HepG2 (cell line): Measurements from ENCODE around the gene CBLN3. TPM values are rescaled to one million over a fixed set of nuclear protein-coding genes. Genes with fewer than 3 reads are reported as not detected.
A peak's percentile ranks its signal among the peaks of the same experiment; 100 is the strongest.

Experiments
- ATAC-seq: fragments of 200-7000 bp; cut with Tn5 transposase; 3 replicates; pipeline ENCODE4 v1.9.1; 2020; ENCODE audit warnings: mild to moderate bottlenecking, moderate library complexity
- BruUV-seq: library from RNA; stranded (reverse); fragments of 400-500 nt; replicated peaks from 2 replicates; lab custom pipeline; 2021; lab: Mats Ljungman, UMichigan
- CTCF ChIA-PET: fragments of 300-600 bp; formaldehyde crosslinking; extraction: SDS; loops from one replicate; lab custom pipeline; 2021; ENCODE audit warnings: low total read pairs, inconsistent platforms, low intra/inter-chr PET ratio; lab: Yijun Ruan, JAX
- POLR2A ChIA-PET: fragments of 350-600 bp; sonication (Branson Sonifier 250); formaldehyde crosslinking; loops from one replicate; lab custom pipeline; 2020; ENCODE audit warnings: antibody characterized with exemption, inconsistent platforms; lab: Yijun Ruan, JAX
- DNase-seq: peaks from one replicate; pipeline ENCODE4 v3.0.0-alpha.2; 2015; ENCODE audit warnings: low spot score
- FAIRE-seq: peaks from 3 replicates; lab custom pipeline; 2011; peaks lifted over from hg19 to GRCh38; lab: Jason Lieb, UNC
- H2AFZ ChIP-seq: one replicate; pipeline ENCODE4 v1.6.1; 2011; ENCODE audit warnings: low read length, inconsistent platforms
- H3K27ac ChIP-seq: fragments of 300-600 bp; 3 replicates; pipeline ENCODE4 v1.8.0; 2011; ENCODE audit warnings: mixed run types, mild to moderate bottlenecking, mixed read lengths, low read length, inconsistent platforms; ENCODE audit not compliant: insufficient read depth; ENCODE audit errors: extremely low read length
- H3K27me3 ChIP-seq, 2 experiments: fragments of 200-600 bp in 1 of 2; 2 replicates in 1 of 2; 3 replicates in 1 of 2; pipeline versions ENCODE4 v1.6.0 to v1.8.0; 2011; ENCODE audit warnings: low read length in 2 of 2, mild to moderate bottlenecking in 2 of 2, moderate library complexity in 2 of 2, inconsistent platforms in 1 of 2; ENCODE audit not compliant: insufficient read depth in 2 of 2, control insufficient read depth in 1 of 2
- H3K36me3 ChIP-seq, 2 experiments: fragments of 200-600 bp in 1 of 2; replicated peaks in 1 of 2; 2 replicates in 1 of 2; 3 replicates in 1 of 2; pipeline versions ENCODE4 v1.5.1 to v1.8.0; 2011; ENCODE audit warnings: low read length in 2 of 2, inconsistent platforms in 1 of 2; ENCODE audit not compliant: insufficient read depth in 2 of 2, control insufficient read depth in 1 of 2
- H3K4me1 ChIP-seq: 2 replicates; pipeline ENCODE4 v1.5.1; 2012; ENCODE audit warnings: low read length, inconsistent platforms; ENCODE audit not compliant: insufficient read depth
- H3K4me2 ChIP-seq: 2 replicates; pipeline ENCODE4 v1.6.0; 2011; ENCODE audit warnings: low read depth, low read length, inconsistent platforms
- H3K4me3 ChIP-seq, 3 experiments: fragments of 200-600 bp in 1 of 3; sonication (generic), shearing (Covaris generic) in 1 of 3; replicated peaks in 1 of 3; 2 replicates each; pipeline ENCODE4 v1.5.1; 2011 to 2016; ENCODE audit warnings: low read length in 3 of 3, inconsistent platforms in 2 of 3, low read depth in 2 of 3, mild to moderate bottlenecking in 2 of 3, control low read depth in 1 of 3, mixed read lengths in 1 of 3; ENCODE audit not compliant: insufficient read depth in 1 of 3
- H3K79me2 ChIP-seq: one replicate; pipeline ENCODE4 v1.6.1; 2011; ENCODE audit warnings: low read length, inconsistent platforms; ENCODE audit not compliant: insufficient read depth
- H3K9ac ChIP-seq: 2 replicates; pipeline ENCODE4 v1.6.0; 2011; ENCODE audit warnings: mild to moderate bottlenecking, low read depth, low read length, inconsistent platforms; ENCODE audit not compliant: insufficient read depth
- H3K9me3 ChIP-seq: 2 replicates; pipeline ENCODE4 v1.5.1; 2012; ENCODE audit warnings: mild to moderate bottlenecking, low read length
- H4K20me1 ChIP-seq: 2 replicates; pipeline ENCODE4 v1.6.0; 2011; ENCODE audit warnings: inconsistent platforms, mild to moderate bottlenecking, low read length, moderate library complexity; ENCODE audit not compliant: insufficient read depth
- GRHL1 ChIP-seq: sonication (generic); formaldehyde crosslinking; conservative IDR thresholded peaks from 2 replicates; pipeline ENCODE4 v1.8.0; 2022; ENCODE audit warnings: missing genetic modification reagents
- IRX3 ChIP-seq: sonication (generic); formaldehyde crosslinking; IDR thresholded peaks from 2 replicates; pipeline ENCODE4 v1.8.1; 2023; ENCODE audit warnings: mild to moderate bottlenecking, low read depth, missing genetic modification reagents, borderline replicate concordance
- MXD3 ChIP-seq: IDR thresholded peaks from 2 replicates; pipeline ENCODE4 v1.6.1; 2016; ENCODE audit warnings: mild to moderate bottlenecking, missing biosample characterization, missing genetic modification reagents
- ZNF335 ChIP-seq: sonication (generic); formaldehyde crosslinking; IDR thresholded peaks from 2 replicates; pipeline ENCODE4 v1.4.0; 2020; ENCODE audit warnings: missing genetic modification reagents
- WGBS: methylation state at CpG from one replicate; pipeline ENCODE4 v1.1.6; 2017; ENCODE audit warnings: low lambda C conversion rate; 5-methylcytosine and 5-hydroxymethylcytosine counted together
- in situ Hi-C: cut with HindIII; loops from 2 replicates; pipeline ENCODE4 v1.10.0; 2017; ENCODE audit warnings: low pct_unique_long_range_greater_than_20kb; ENCODE audit not compliant: extremely low pct_ligation_motif_present
- intact Hi-C: fragments of 100-400 bp; cut with micrococcal nuclease; formaldehyde crosslinking; loops from one replicate; pipeline ENCODE4 v1.10.0; 2022; ENCODE audit not compliant: unreplicated experiment
- polyA plus RNA-seq, 8 experiments: library from polyadenylated mRNA; depleted of rRNA in 3 of 8; stranded (reverse) in 7 of 8; unstranded in 1 of 8; fragments of >200 nt; fragmentation: Illumina TruSeq in 4 of 8; extraction: Trizol in 4 of 8; gene quantifications; 2 replicates each; pipeline versions ENCODE4 v1.2.1 to v1.2.3, GENCODE V29; 2011 to 2016; ENCODE audit warnings: low read depth in 4 of 8, missing spikeins in 1 of 8, mixed read lengths in 1 of 8; ENCODE audit not compliant: insufficient read depth in 1 of 8
- total RNA-seq, 5 experiments: library from RNA; depleted of rRNA; stranded (reverse); fragments of >200 nt; fragmentation: Illumina TruSeq; extraction: Trizol; gene quantifications; 2 replicates each; pipeline ENCODE4 v1.2.3, GENCODE V29; 2016; ENCODE audit warnings: low read depth in 1 of 5

The CBLN3 gene
- total and polyA plus RNA-seq, 2 of the 13 experiments (the other 11 are each of a cell fraction or from before 2014, with no cell fraction given) = 0.66 to 0.98 TPM

- TF ChIP-seq GRHL1 (no peak), ZNF335 (CRISPR knock-in tag) (peak; percentile 87; the same call in 1 of the 2 replicates)
These were observed at the start of gene CBLN3, which contains the start of gene KHNYN (continued) for GRCh38 chr14:24429395-24430142.

DNA sequence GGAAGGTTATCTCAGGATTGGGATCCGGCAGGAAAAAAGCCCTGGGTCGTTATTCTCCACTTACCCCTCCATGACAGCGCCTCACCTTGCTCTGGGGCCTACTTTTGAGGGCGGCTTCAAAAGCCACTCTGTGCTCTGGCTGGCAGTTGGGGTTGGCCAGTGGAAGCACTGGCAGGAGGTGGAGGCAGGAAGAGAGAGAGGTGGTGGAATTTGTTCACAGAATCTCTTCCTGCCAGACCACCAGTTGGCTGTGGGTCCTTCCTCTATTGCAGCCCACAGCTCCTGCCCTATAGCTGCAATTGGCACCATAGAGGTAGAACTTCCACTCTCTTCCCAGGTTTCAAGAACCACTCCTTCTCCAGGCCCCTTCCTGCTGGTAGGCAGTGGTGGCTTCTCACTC is 45.8 kb upstream of the CBLN3 start:
- FAIRE-seq = no peak
- H2AFZ ChIP-seq = no peak overlapping the region
- WGBS = 65% methylated on average over 4 of the region's 4 CpGs
- no peaks in the 10 kb centered on the region for H3K36me3 ChIP-seq
- H3K4me3 ChIP-seq = no peak overlapping the region
- no peaks in the 10 kb centered on the region for H3K27me3 ChIP-seq
- H3K9ac ChIP-seq = no peak overlapping the region
- ChIA-PET CTCF (no interaction called here), POLR2A (no interaction called here)
- DNase-seq = no peak
- no peak for ATAC-seq
- in situ Hi-C loops = no loop called here
- no peaks in the 10 kb centered on the region for H3K79me2 ChIP-seq
- BruUV-seq = no TSS peak
- H3K4me1 ChIP-seq = no peaks in the 10 kb centered on the region
- no peaks in the 10 kb centered on the region for H3K9me3 ChIP-seq
- TF ChIP-seq IRX3 (0 out of 2 replicates have a peak, but pooled peaks have one; percentile 27), MXD3 (CRISPR knock-in tag) (no peak)
- H3K27ac ChIP-seq = no peak overlapping the region
- H3K4me2 ChIP-seq = no peak overlapping the region
- intact Hi-C loops = no loop called here
- H4K20me1 ChIP-seq = no peaks in the 10 kb centered on the region
